Measurements from ENCODE around the gene GJA3. TPM values are rescaled to one million over a fixed set of nuclear protein-coding genes. Genes with fewer than 3 reads are reported as not detected.

GJA3 gene
- total and polyA plus RNA-seq, 9 of the 15 experiments (the other 6 are each of a cell fraction or from before 2014, with no cell fraction given) = 0.03 to 0.13 (median 0.04) TPM; not detected in 4

DNA sequence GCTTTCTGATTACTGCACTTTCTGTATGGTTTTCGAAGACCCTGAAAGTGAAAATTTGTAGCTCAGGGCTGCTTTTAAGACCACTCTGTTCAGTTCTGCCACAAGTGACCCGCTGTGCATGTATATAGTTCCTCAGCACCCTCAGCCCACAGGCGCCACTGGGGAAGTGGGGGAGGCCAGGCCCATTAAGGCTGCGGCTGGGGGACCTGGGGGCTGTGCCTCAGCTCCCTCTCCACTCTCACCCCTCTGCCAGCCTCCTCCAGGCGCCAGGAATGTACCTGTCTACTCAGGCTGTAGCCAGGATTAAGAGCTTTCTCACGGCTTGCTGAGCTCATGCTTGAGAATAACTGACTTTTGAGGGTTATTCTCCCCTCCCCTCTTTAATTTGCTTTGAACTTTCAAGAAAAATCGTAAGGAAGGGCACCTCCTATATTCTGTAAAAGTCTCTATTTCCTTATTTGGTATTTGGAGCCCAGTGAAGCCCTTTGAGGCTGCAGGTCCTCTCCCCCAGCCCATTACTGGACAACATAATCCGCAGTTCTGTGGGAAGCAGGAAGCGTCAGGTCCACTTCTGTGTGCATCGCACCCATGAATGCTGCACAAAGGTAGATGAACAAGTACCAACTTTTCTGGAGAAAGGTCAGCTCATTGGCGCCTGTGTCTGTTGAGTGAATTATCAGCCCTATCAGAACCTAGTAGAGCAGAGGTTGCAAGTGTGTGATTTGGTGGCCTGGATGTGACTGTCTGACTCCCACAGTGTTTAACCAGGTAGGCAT lies 29.6 kb downstream of the GJA3 start:
- WGBS (ENCODE audit: insufficient coverage, low coverage, missing lambda C conversion rate) = 14% methylated on average over 9 of the region's 11 CpGs
- H3K27ac ChIP-seq (ENCODE audit: extremely low read depth, low read depth, low read length) = no peak overlapping the region
- no peak for TF ChIP-seq ZNF239 (CRISPR knock-in tag; IDR thresholded peaks at IDR 0.05)
- peak; percentile 53 for TF ChIP-seq ZNF24 (IDR thresholded peaks at IDR 0.05)
- no peak for TF ChIP-seq SAFB2 (IDR thresholded peaks at IDR 0.05; ENCODE audit: borderline replicate concordance, low read depth, low read length, severe bottlenecking)
- TF ChIP-seq E2F3 (CRISPR knock-in tag; IDR thresholded peaks at IDR 0.05) = no peak
- no peaks in the 10 kb centered on the region for H4K20me1 ChIP-seq (replicated peaks; ENCODE audit: control insufficient read depth, insufficient read depth, low read length)
- no peaks in the 10 kb centered on the region for H3K9me1 ChIP-seq (ENCODE audit: control insufficient read depth, insufficient read depth, low read length)
- FAIRE-seq = no peak
- H3K27me3 ChIP-seq (ENCODE audit: control insufficient read depth in 2 of 2, insufficient read depth in 2 of 2, low read length in 2 of 2) = peaks cover 0 to 6% of the 10 kb centered on the region in 2 experiments; a peak in 1 of 5 replicates
- H3K9ac ChIP-seq (ENCODE audit: insufficient read depth in 1 of 2, low read depth in 2 of 2, low read length in 2 of 2) = no peak overlapping the region
- DNase-seq (ENCODE audit: extremely low read depth in 1 of 4, low spot score in 3 of 4) = no peak
- H3K36me3 ChIP-seq (ENCODE audit: control insufficient read depth, insufficient read depth, low read length) = no peaks in the 10 kb centered on the region
- H3K4me1 ChIP-seq (replicated peaks in 1 of 2; ENCODE audit: control insufficient read depth in 2 of 2, insufficient read depth in 2 of 2, low read length in 2 of 2) = peaks cover 0 to 4% of the 10 kb centered on the region in 2 experiments; a peak in 1 of 5 replicates
- ChIA-PET CTCF (ENCODE audit: low intra/inter-chr PET ratio) (no interaction called here), POLR2A (interaction anchor here (0.7 to 1.2 kb wide), 3 partner anchors 8 to 15 kb away, joined by 3 to 5 read pairs (median 4); no protein-coding TSS in a partner anchor)
- no peak for ATAC-seq
- intact Hi-C loops (cut with micrococcal nuclease) = no loop called here
- H2AFZ ChIP-seq (ENCODE audit: low read depth, low read length) = no peak overlapping the region
- H3K79me2 ChIP-seq (ENCODE audit: control insufficient read depth, insufficient read depth, low read length) = no peaks in the 10 kb centered on the region
- no peaks in the 10 kb centered on the region for H3K9me3 ChIP-seq (replicated peaks; ENCODE audit: control insufficient read depth, insufficient read depth, low read depth, low read length)
- H3K4me2 ChIP-seq (ENCODE audit: insufficient read depth, low read length) = no peak overlapping the region
- in situ Hi-C loops (cut with MboI) = no loop called here
- no peak overlapping the region for H3K4me3 ChIP-seq
- no TSS peak for BruUV-seq (replicated peaks)

- no peak for FAIRE-seq
These were observed 30.2 kb downstream of the GJA3 start for GRCh38 chr13:20130652-20131051.

More at GRCh38 chr13:20130652-20131051, 30.2 kb downstream of the GJA3 start:
- Histone ChIP-seq H3K27ac (ENCODE audit: extremely low read depth, low read depth, low read length) (no peak overlapping the region), H3K4me3 (no peak overlapping the region), H3K4me1 (replicated peaks in 1 of 2; ENCODE audit: control insufficient read depth in 2 of 2, insufficient read depth in 2 of 2, low read length in 2 of 2) (peaks cover 0 to 4% of the 10 kb centered on the region in 2 experiments; a peak in 1 of 5 replicates), H3K79me2 (ENCODE audit: control insufficient read depth, insufficient read depth, low read length) (no peaks in the 10 kb centered on the region), H2AFZ (ENCODE audit: low read depth, low read length) (no peak overlapping the region), H3K36me3 (ENCODE audit: control insufficient read depth, insufficient read depth, low read length) (no peaks in the 10 kb centered on the region), H3K9ac (ENCODE audit: insufficient read depth in 1 of 2, low read depth in 2 of 2, low read length in 2 of 2) (no peak overlapping the region), H3K9me3 (replicated peaks; ENCODE audit: control insufficient read depth, insufficient read depth, low read depth, low read length) (no peaks in the 10 kb centered on the region), H3K9me1 (ENCODE audit: control insufficient read depth, insufficient read depth, low read length) (no peaks in the 10 kb centered on the region), H4K20me1 (replicated peaks; ENCODE audit: control insufficient read depth, insufficient read depth, low read length) (no peaks in the 10 kb centered on the region), H3K27me3 (ENCODE audit: control insufficient read depth in 2 of 2, insufficient read depth in 2 of 2, low read length in 2 of 2) (peaks cover 0 to 6% of the 10 kb centered on the region in 2 experiments; a peak in 1 of 5 replicates), H3K4me2 (ENCODE audit: insufficient read depth, low read length) (no peak overlapping the region)
- TF ChIP-seq PTRF (tag; IDR thresholded peaks at IDR 0.05) = no peak
- no peak for TF ChIP-seq NONO (IDR thresholded peaks at IDR 0.05; ENCODE audit: low read depth in 2 of 2, low read length in 1 of 2)
- no peak for TF ChIP-seq MBD2 (IDR thresholded peaks at IDR 0.05; ENCODE audit: borderline replicate concordance, low read depth)
- TF ChIP-seq GATA2 (CRISPR knock-in tag; IDR thresholded peaks at IDR 0.05) = no peak
- TF ChIP-seq MAFG (tag; conservative IDR thresholded peaks at IDR 0.05) = no peak
- TF ChIP-seq EP300 (IDR thresholded peaks at IDR 0.05; ENCODE audit: low read length) = no peak
- no peak for TF ChIP-seq HMG20A (CRISPR knock-in tag; conservative IDR thresholded peaks at IDR 0.05)
- no peak for TF ChIP-seq PRPF4 (IDR thresholded peaks at IDR 0.05; ENCODE audit: insufficient read depth, low read depth, low read length, poor library complexity, severe bottlenecking)
- TF ChIP-seq RHOXF2B (CRISPR knock-in tag; conservative IDR thresholded peaks at IDR 0.05) = no peak
- DNase-seq (ENCODE audit: extremely low read depth in 1 of 4, low spot score in 3 of 4) (no peak), ATAC-seq (no peak)
- CTCF ChIA-PET (ENCODE audit: low intra/inter-chr PET ratio) = no interaction called here
- in situ Hi-C loops (cut with MboI) (no loop called here), intact Hi-C loops (cut with micrococcal nuclease) (no loop called here)
- POLR2A ChIA-PET = interaction anchor here (0.8 kb wide), 1 partner anchor 9 kb away, joined by 3 read pairs; no protein-coding TSS in a partner anchor
- no TSS peak for BruUV-seq (replicated peaks)
- WGBS (ENCODE audit: insufficient coverage, low coverage, missing lambda C conversion rate) = 63% methylated on average over 2 of the region's 2 CpGs
